GM19372 (cell line): ENCODE data around the gene RTN4R.

Source experiments
- ATAC-seq: cut with Tn5 transposase; IDR thresholded peaks from one replicate; pipeline ENCODE4 v1.9.1; 2021; ENCODE audit warnings: mild to moderate bottlenecking, low read depth, moderate library complexity; ENCODE audit not compliant: unreplicated experiment

The RTN4R gene

GRCh38 chr22:20219667-20220628, 48.2 kb downstream of the RTN4R start:
- ATAC-seq, result no peak

- ATAC-seq, result no peak
These were observed 49.1 kb downstream of the RTN4R start for GRCh38 chr22:20218987-20219386.

- no peak for ATAC-seq
These were observed 49.7 kb downstream of the RTN4R start for GRCh38 chr22:20218326-20218872.

- ATAC-seq, result no peak
These were observed 50.6 kb downstream of the RTN4R start for GRCh38 chr22:20217563-20217962.

GRCh38 chr22:20216863-20217499, 51.1 kb downstream of the RTN4R start:
- ATAC-seq, result no peak

- ATAC-seq, result no peak
These were observed 52.4 kb downstream of the RTN4R start for GRCh38 chr22:20215742-20216141.

- no peak for ATAC-seq
These were observed 53.3 kb downstream of the RTN4R start for GRCh38 chr22:20214853-20215252.

GRCh38 chr22:20213833-20214708, 54.0 kb downstream of the RTN4R start:
- ATAC-seq, result no peak

- no peak for ATAC-seq
These were observed 55.1 kb downstream of the RTN4R start for GRCh38 chr22:20212754-20213699.

GRCh38 chr22:20211997-20212753, 55.9 kb downstream of the RTN4R start:
- ATAC-seq, result no peak

GRCh38 chr22:20211409-20211996, 56.6 kb downstream of the RTN4R start:
- ATAC-seq, result no peak

GRCh38 chr22:20210473-20211059, 57.6 kb downstream of the RTN4R start:
- no peak for ATAC-seq

- ATAC-seq, result no peak
These were observed 58.3 kb downstream of the RTN4R start for GRCh38 chr22:20209761-20210250.

- no peak for ATAC-seq
These were observed 59.3 kb downstream of the RTN4R start for GRCh38 chr22:20208713-20209310.

- no peak for ATAC-seq
These were observed 60.7 kb downstream of the RTN4R start for GRCh38 chr22:20207277-20208025.

GRCh38 chr22:20206709-20207215, 61.4 kb downstream of the RTN4R start:
- no peak for ATAC-seq
